CD4-positive, alpha-beta T cell treated with Interleukin-17A for 4 hours (primary cell): Measurements from ENCODE around the gene ATP6V1G3.
"Not testable (repeated sequence)": the region's sequence is repeated elsewhere in the genome, so short reads cannot be mapped to it uniquely, and the experiment has no call there.

Source experiments
- DNase-seq: peaks from one replicate; pipeline ENCODE4 v3.0.0-alpha.2; 2020; ENCODE audit warnings: mixed read lengths

ATP6V1G3 gene

DNA sequence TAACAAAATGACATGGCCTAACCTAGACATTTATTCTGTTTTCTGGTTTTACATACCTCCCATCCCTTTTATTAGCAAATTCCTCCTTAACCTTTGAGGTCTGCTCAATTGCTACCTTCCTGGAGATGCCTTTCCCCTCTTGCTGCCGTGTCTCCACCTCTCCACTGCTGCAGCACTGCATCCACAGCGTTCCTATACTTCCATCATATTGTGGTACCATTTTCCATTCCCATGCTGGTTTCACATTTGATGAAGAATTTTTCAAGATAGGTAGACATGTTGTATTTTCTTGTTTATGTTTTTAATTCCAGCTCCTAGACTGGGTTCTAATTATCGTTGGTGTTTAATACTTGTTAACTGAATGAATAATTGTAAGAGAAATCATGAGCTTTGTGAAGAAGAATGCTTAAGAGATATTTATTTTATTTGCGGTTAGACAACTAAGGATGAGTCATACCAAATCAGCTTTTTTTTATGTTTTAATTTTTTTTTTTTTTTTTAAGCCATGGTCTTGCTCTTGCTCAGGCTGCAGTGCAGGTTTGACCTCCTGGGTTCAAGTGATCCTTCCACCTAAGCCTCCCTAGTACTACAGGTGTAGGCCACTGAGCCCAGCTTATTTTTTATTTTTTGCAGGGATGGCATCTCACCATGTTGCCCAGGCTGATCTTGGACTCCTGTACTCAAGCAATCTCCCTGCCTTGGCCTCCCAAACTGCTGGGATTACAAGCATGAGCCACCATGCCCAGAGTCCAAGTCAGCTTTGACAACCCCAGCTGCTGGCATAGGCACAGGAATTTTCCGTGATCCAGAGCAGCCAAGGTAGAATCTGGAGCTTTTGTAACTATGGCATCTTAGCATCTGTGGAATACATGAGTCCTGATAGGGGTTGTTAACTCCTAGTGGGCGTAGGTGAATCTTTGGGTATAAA, 44.0 kb downstream of the ATP6V1G3 start:
- no peak for DNase-seq

DNA sequence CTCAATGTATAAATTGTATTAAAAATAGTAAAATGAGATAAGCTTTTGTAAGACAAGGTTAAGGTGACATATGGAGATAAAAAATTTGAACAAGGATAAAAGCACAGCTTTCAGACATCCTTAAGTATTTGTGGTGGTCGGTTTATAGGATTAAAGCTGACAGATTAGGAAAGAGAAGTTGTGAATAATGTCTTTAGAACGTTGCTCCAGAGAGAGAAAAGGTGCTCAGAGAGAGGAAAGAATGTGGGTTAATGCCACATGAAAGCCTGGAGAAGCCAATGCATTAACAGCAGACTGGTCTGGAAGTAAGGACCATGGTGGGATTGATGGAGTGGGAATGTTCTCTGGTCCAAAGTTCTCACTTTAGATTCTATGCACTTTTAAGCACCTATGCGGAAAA, 44.8 kb downstream of the ATP6V1G3 start:
- no peak for DNase-seq

DNA sequence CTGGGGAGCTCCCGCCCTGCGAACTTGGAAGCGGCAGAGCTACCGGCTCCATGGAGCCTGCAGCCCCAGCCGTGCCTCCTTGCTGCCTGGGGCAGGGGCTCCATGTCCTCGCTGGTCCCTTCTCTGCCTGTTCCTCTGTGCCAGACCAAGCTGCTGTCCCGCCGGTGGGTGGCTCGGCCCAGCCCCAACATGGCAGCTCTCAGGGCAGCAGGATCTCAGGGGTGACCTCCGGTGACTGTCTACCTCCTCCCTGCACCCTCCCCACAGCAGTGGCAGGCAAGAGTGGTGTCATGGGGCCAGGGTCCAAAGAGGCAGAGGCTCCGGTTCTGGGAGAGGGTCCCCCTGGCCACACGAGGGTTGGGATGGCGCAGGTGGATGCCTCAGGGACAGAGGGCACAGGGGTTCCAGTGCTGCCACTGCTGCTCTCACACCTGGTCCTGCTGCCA, 45.8 kb downstream of the ATP6V1G3 start:
- DNase-seq, result no peak

DNA sequence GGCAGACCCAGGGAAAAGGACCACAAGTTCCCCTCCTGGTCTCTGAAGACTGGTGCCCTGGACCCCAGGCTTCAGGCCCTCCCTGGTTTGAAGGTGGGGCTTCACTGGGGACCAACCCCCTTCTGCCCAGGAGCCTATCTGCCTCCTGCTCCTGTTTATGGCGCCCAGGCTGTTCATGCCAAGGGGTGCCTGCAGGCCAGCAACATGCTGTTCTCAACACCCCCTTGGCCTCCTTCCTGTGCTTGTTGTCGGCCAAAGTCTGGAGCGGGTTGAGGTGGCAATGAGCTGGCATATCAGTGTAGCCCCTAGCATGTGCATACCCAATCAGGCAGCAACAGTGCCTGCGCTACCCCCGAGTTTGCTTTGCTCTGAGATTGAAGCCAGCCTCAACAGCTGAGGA, 46.3 kb downstream of the ATP6V1G3 start:
- DNase-seq, result no peak

DNA sequence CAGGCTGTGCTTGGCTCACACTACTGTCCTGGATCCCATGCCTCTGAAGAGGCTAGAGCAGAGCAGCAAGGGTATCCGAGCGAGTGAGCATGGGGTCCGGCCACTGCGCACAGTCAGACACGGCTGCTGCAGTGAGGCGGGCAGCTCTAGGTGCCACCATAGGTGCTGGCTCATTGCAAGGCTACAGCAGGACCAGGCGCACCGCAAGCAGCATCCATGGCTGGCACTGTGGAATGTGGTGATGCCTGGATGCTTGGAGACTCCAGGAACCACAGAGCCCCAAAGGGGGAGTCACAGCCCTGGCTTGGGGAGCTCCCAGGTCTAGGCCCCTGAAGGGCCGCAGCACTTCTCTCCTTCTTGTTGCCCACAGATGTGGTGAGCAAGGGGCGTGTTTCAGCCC, 47.2 kb downstream of the ATP6V1G3 start:
- DNase-seq, result no peak

DNA sequence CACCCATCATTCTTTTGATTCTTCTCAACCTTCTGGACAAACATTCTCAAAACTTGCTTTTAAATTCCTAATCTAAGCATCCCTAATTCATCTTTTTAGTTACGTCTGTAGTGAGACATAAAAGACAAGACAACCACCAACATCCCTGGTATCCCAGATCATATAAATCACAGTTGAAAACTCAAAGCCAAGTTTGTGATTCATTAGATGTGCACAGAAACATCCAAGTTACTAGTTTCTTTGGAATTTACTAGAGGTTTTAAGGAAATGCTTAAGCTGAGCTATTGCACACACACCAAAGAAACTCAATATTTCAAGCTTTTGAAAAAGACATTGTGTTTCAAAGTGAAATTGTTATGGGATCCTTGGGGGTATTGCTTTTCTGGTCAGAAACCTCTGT, 47.6 kb downstream of the ATP6V1G3 start:
- DNase-seq, result no peak

DNA sequence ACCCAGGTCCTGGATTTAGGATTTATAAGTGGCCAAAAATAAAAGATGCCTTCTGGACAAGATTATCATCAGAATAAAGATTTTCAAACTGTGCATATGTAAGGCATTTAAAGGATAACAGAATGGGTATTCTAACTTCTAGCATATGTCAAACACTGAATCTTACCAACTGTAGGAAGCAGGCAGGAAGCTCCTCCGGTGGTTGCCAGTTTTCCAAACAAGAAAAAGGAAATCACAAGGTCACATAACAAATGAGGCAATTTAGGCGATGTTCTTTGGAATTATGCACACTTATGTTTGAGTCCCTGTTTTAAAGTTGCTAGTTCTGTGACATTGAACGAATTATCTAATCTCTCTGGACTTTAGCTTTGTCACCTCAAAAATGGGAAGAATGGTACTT, 48.9 kb downstream of the ATP6V1G3 start:
- no peak for DNase-seq

DNA sequence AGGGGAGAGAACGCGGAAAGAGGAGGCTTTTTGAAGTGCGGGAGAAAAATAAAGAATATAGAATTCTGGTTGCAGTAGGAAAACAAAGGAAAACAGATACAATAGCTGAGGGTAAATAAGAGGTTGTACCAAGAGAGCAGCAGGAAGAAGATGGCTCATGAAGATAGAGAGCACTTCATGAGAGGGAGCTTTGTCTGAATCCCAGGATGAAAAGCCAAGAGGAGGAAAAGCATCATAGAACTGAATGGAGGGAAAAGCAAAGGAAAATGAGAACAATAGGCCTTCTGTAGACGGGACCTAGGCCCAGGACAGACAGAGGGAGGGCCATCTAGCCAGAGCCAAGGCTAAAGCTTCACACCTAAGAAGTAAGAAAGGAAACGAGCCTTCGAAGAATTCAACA, 49.5 kb downstream of the ATP6V1G3 start:
- DNase-seq, result no peak

DNA sequence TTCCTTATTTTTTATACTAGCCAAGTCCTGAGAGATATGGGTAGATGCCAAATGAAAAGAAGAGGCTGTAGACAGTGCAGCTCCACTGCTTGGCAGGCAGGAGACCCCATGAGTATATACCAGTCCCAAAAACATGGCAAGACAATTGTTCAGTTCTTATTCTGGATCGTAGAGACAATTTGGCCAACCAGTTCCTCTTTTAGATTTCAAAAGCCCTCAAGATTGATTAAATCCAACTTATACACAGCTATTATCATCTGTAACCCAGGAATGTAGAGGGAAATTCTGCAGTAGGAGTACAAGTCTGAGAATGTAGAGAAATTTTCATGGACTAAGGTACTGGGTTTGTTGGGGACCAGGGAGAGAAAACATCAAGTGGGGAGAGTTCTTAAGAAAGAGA, 50.3 kb downstream of the ATP6V1G3 start:
- DNase-seq, result no peak

DNA sequence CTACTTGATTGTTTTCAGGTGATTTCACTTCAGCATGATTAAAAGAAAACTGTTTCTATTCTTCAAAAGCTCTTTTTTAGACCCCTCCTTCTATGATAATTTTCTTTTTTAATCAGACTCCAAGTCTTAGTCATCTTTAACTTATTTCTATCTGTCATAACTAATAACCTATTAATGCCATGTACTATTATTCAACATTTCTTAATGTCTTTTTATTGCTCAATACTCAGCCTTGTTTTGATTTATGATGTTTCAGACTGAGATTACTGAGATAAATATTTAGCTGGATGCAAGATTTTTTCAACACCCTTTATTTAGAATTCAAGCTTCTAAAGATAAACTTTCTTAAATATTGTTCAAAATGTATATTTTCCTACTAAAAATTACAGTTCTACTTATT, 53.6 kb downstream of the ATP6V1G3 start:
- DNase-seq, result no peak

DNA sequence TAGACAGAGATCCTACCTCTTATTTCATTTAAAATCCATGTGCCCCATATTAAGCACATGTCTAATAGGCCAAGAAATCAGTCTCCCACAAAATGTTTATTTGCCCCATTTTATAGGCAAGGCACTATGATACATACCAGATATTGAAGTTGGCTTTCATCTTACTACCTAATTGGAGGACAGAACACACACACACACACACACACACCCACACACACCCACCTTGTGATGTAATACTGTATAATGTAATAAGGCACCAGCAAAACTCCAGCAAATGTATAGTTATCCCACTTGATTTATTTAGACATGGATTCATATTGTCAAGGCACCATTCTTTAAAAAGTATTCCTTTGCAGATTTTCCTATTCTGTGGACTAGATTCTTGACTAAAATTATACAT, 56.8 kb downstream of the ATP6V1G3 start:
- DNase-seq, result no peak

DNA sequence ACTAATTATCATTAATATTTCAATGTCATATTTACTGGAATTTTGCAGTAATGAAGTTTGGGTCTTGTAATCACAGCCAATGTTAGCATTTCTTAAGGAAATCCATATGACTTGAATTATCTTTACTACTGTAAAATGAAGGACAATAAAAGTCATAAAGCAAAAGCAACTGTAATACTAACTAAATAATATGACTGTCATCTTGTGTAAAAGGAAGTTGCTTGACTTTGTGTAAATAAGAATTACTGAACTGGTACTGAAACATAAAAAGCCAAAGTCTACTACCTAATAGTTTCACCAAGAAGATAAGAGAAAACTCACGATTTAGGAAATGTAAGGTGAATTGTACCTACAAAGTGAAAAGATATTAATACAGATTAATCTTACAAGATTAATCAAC, 57.5 kb downstream of the ATP6V1G3 start:
- DNase-seq, result no peak

DNA sequence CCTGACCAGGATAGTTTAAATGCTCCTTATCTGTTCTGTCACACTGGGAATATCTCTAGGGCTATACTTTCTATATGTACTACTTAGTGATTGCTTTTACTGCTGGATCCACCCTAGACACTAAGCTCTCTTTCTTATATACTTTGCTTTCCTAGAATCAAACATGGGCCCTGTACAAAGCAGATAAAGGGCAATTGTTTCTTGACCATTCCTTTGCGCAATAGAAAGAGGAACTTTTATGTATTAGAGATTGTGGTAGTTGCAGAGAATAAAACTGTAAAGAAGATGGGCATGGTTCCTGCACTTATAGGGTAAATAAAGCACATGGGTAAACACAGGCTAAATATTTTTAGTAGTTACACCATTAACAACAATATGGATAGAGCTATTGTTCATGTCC, 58.8 kb downstream of the ATP6V1G3 start:
- no peak for DNase-seq

DNA sequence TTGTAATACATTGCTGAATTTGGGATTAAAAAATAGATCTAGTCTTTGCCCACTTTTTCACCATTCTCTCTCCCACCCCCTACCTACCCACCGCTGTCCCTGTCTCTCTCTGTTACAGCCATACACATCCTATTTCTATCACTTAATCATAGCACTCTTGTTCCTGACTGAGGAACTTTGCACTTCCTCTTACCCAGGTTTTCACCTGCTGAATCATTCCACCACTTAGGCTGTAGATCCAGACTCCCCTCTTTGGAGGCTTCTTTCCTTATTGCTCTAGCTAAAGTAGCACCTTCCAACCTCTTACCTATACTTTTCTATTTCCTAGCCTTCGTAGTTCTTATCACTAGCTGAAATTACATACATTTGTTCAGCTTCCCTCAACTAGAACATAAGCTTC, 59.6 kb downstream of the ATP6V1G3 start:
- DNase-seq, result no peak

DNA sequence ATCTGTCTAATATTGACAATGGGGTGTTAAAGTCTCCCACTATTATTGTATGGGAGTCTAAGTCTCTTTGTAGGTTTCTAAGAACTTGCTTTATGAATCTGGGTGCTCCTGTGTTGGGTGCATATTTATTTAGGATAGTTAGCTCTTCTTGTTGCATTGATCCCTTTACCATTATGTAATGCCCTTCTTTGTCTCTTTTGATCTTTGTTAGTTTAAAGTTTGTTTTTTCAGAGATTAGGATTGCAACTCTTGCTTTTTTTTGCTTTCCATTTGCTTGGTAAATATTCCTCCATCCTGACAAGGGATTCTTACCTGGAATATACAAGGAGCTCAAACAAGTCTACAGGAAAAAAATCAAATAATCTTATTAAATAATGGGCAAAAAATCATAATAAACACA, 63.1 kb downstream of the ATP6V1G3 start:
- DNase-seq, result not testable (repeated sequence)
